Peyer's patch (tissue), 4 donors: ENCODE measurements around the gene TFCP2L1.

ENCODE experiments used
- CTCF ChIP-seq, 6 experiments: fragments of 450-650 bp in 4 of 6; fragments of 200-600 bp in 2 of 6; sonication (generic) in 1 of 6; IDR thresholded peaks; one replicate each; pipeline ENCODE4 v1.5.1; 2017 to 2019; ENCODE audit warnings: antibody characterized with exemption in 6 of 6, mild to moderate bottlenecking in 3 of 6, moderate library complexity in 1 of 6
- POLR2A ChIP-seq, 2 donors: fragments of 450-650 bp; IDR thresholded peaks; one replicate each; pipeline ENCODE4 v1.5.1; 2017; ENCODE audit warnings: antibody characterized with exemption in 2 of 2, mild to moderate bottlenecking in 2 of 2, moderate library complexity in 2 of 2

GRCh38 chr2:121329786-121330185 lies 44.8 kb upstream of the TFCP2L1 start:
- TF ChIP-seq CTCF (IDR thresholded peaks at IDR 0.05): no peak
- no peak for TF ChIP-seq POLR2A (IDR thresholded peaks at IDR 0.05)
